HepG2 (cell line): Measurements from ENCODE around the gene MYH7. TPM values are rescaled to one million over a fixed set of nuclear protein-coding genes. Genes with fewer than 3 reads are reported as not detected.
A peak's percentile ranks its signal among the peaks of the same experiment; 100 is the strongest.

Source experiments
- CCDC6 ChIP-seq: sonication (generic); formaldehyde crosslinking; IDR thresholded peaks from 2 replicates; pipeline ENCODE4 v1.8.1; 2022; ENCODE audit warnings: mild to moderate bottlenecking, missing genetic modification reagents, moderate library complexity
- EP300 ChIP-seq, 3 experiments: sonication (generic) in 1 of 3; formaldehyde crosslinking in 1 of 3; IDR thresholded peaks; 2 replicates each; pipeline versions ENCODE4 v1.5.1 to v1.6.1; 2011 to 2020; ENCODE audit warnings: low read depth in 2 of 3, low read length in 2 of 3, borderline replicate concordance in 1 of 3, improper control_type of control experiment in 1 of 3, mild to moderate bottlenecking in 1 of 3, missing genetic modification reagents in 1 of 3, moderate library complexity in 1 of 3
- ESRRA ChIP-seq: sonication (generic); formaldehyde crosslinking; IDR thresholded peaks from 2 replicates; pipeline ENCODE4 v1.5.1; 2020; ENCODE audit warnings: mild to moderate bottlenecking, low read depth, missing genetic modification reagents
- HNF4A ChIP-seq: sonication (generic); formaldehyde crosslinking; IDR thresholded peaks from 2 replicates; pipeline ENCODE4 v1.4.0; 2020; ENCODE audit warnings: missing genetic modification reagents
- HNRNPUL1 ChIP-seq: fragments of 200-400 bp; formaldehyde crosslinking; IDR thresholded peaks from 2 replicates; pipeline ENCODE4 v1.6.1; 2017; ENCODE audit warnings: low read depth, mild to moderate bottlenecking, low read length, moderate library complexity
- ISX ChIP-seq: sonication (generic); formaldehyde crosslinking; conservative IDR thresholded peaks from 2 replicates; pipeline ENCODE4 v1.5.0; 2020; ENCODE audit warnings: missing genetic modification reagents
- KDM5B ChIP-seq: sonication (generic); formaldehyde crosslinking; IDR thresholded peaks from 2 replicates; pipeline ENCODE4 v1.4.0; 2020; ENCODE audit warnings: missing genetic modification reagents, mild to moderate bottlenecking, borderline replicate concordance
- MBNL3 ChIP-seq: fragments of 250-450 bp; sonication (Bioruptor Pico); conservative IDR thresholded peaks from 2 replicates; pipeline ENCODE4 v1.8.0; 2022; ENCODE audit warnings: mild to moderate bottlenecking, inconsistent platforms
- MED8 ChIP-seq: sonication (generic); formaldehyde crosslinking; IDR thresholded peaks from 2 replicates; pipeline ENCODE4 v1.8.1; 2023; ENCODE audit warnings: mild to moderate bottlenecking, missing genetic modification reagents; ENCODE audit not compliant: insufficient replicate concordance
- NFKB2 ChIP-seq: sonication (generic); formaldehyde crosslinking; IDR thresholded peaks from 2 replicates; pipeline ENCODE4 v1.4.0; 2020; ENCODE audit warnings: missing genetic modification reagents, borderline replicate concordance
- PHF20 ChIP-seq: sonication (generic); formaldehyde crosslinking; IDR thresholded peaks from 2 replicates; pipeline ENCODE4 v1.5.0; 2020; ENCODE audit warnings: mild to moderate bottlenecking, missing genetic modification reagents
- SALL2 ChIP-seq: sonication (generic); formaldehyde crosslinking; IDR thresholded peaks from 2 replicates; pipeline ENCODE4 v1.8.1; 2023; ENCODE audit warnings: mild to moderate bottlenecking, missing genetic modification reagents, inconsistent platforms
- TFAP4 ChIP-seq: sonication (generic); IDR thresholded peaks from 2 replicates; pipeline ENCODE4 v1.6.1; 2016; ENCODE audit warnings: low read depth, borderline replicate concordance
- ZFAT ChIP-seq: sonication (generic); formaldehyde crosslinking; conservative IDR thresholded peaks from 2 replicates; pipeline ENCODE4 v1.8.1; 2023; ENCODE audit warnings: missing genetic modification reagents, inconsistent platforms
- ZNF350 ChIP-seq: sonication (generic); formaldehyde crosslinking; IDR thresholded peaks from 2 replicates; pipeline ENCODE4 v1.4.0; 2020; ENCODE audit warnings: mild to moderate bottlenecking, low read depth, missing genetic modification reagents, borderline replicate concordance
- ZNF484 ChIP-seq: sonication (generic); formaldehyde crosslinking; IDR thresholded peaks from 2 replicates; pipeline ENCODE4 v1.5.1; 2020; ENCODE audit warnings: mild to moderate bottlenecking, low read depth, missing genetic modification reagents, borderline replicate concordance
- ZNF607 ChIP-seq: sonication (generic); formaldehyde crosslinking; IDR thresholded peaks from 2 replicates; pipeline ENCODE4 v1.5.1; 2020; ENCODE audit warnings: missing genetic modification reagents, mild to moderate bottlenecking, borderline replicate concordance
- ZNF646 ChIP-seq: sonication (generic); formaldehyde crosslinking; IDR thresholded peaks from 2 replicates; pipeline ENCODE4 v1.9.0; 2021; ENCODE audit warnings: mild to moderate bottlenecking, missing genetic modification reagents
- ZNF761 ChIP-seq: sonication (generic); formaldehyde crosslinking; conservative IDR thresholded peaks from 2 replicates; pipeline ENCODE4 v1.4.0; 2020; ENCODE audit warnings: mild to moderate bottlenecking, missing genetic modification reagents
- ZNF766 ChIP-seq: sonication (generic); formaldehyde crosslinking; IDR thresholded peaks from 2 replicates; pipeline ENCODE4 v1.5.0; 2020; ENCODE audit warnings: missing genetic modification reagents, borderline replicate concordance
- ZNF841 ChIP-seq: sonication (generic); formaldehyde crosslinking; IDR thresholded peaks from 2 replicates; pipeline ENCODE4 v1.8.1; 2023; ENCODE audit warnings: missing genetic modification reagents, borderline replicate concordance
- polyA plus RNA-seq, 8 experiments: library from polyadenylated mRNA; depleted of rRNA in 3 of 8; stranded (reverse) in 7 of 8; unstranded in 1 of 8; fragments of >200 nt; fragmentation: Illumina TruSeq in 4 of 8; extraction: Trizol in 4 of 8; gene quantifications; 2 replicates each; pipeline versions ENCODE4 v1.2.1 to v1.2.3, GENCODE V29; 2011 to 2016; ENCODE audit warnings: low read depth in 4 of 8, missing spikeins in 1 of 8, mixed read lengths in 1 of 8; ENCODE audit not compliant: insufficient read depth in 1 of 8
- total RNA-seq, 5 experiments: library from RNA; depleted of rRNA; stranded (reverse); fragments of >200 nt; fragmentation: Illumina TruSeq; extraction: Trizol; gene quantifications; 2 replicates each; pipeline ENCODE4 v1.2.3, GENCODE V29; 2016; ENCODE audit warnings: low read depth in 1 of 5

The MYH7 gene
- total and polyA plus RNA-seq, 2 of the 13 experiments (the other 11 are each of a cell fraction or from before 2014, with no cell fraction given) = 0.04 TPM; not detected in 1

- TF ChIP-seq ESRRA (CRISPR knock-in tag) (peak; percentile 66; the same call in 1 of the 2 replicates), MBNL3 (peak; percentile 73; the same call in 1 of the 2 replicates), HNRNPUL1 (no peak), KDM5B (peak; percentile 94; the same call in 1 of the 2 replicates), ZNF350 (peak; percentile 99), TFAP4 (peak; percentile 40; the same call in 1 of the 2 replicates), CCDC6 (no peak; the same call in 1 of the 2 replicates), ZNF646 (CRISPR knock-in tag) (peak; percentile 14; the same call in 1 of the 2 replicates), HNF4A (CRISPR knock-in tag) (peak; percentile 15; the same call in 1 of the 2 replicates), ISX (CRISPR knock-in tag) (peak; percentile 85; the same call in 1 of the 2 replicates), ZNF761 (0 out of 2 replicates have a peak, but pooled peaks have one; percentile 79), SALL2 (0 out of 2 replicates have a peak, but pooled peaks have one; percentile 14), ZNF841 (CRISPR knock-in tag) (no peak), ZNF484 (CRISPR knock-in tag) (no peak), NFKB2 (CRISPR knock-in tag) (peak; percentile 90), ZNF766 (CRISPR knock-in tag) (peak; percentile 53; the same call in 1 of the 2 replicates), ZNF607 (CRISPR knock-in tag) (peak; percentile 97), ZFAT (CRISPR knock-in tag) (peak; percentile 77; the same call in 1 of the 2 replicates), MED8 (CRISPR knock-in tag) (no peak), PHF20 (CRISPR knock-in tag) (peak; percentile 100), EP300 (IDR thresholded peaks at IDR 0.05; ENCODE audit: low read depth in 2 of 2, low read length in 2 of 2) (peak in 1 of 2 experiments; percentile 21; a peak in 2 of 4 replicates), EP300 (CRISPR knock-in tag; IDR thresholded peaks at IDR 0.05; ENCODE audit: borderline replicate concordance) (peak; percentile 60)
Measured at GRCh38 chr14:23469127-23469905, 33.9 kb upstream of the MYH7 start, which contains the start of gene NGDN (continued).
